GM12892 (cell line): ENCODE results near the gene SH3GLB2.

Experiments used
- DNase-seq: peaks from one replicate; pipeline ENCODE4 v3.0.0; 2011; ENCODE audit not compliant: insufficient read length
- FAIRE-seq: peaks from 2 replicates; lab custom pipeline; 2011; peaks lifted over from hg19 to GRCh38; lab: Jason Lieb, UNC
- POLR2A ChIP-seq: IDR thresholded peaks from 2 replicates; pipeline ENCODE4 v1.6.1; 2011; ENCODE audit warnings: low read depth, low read length, control low read depth
- POLR2AphosphoS5 ChIP-seq: IDR thresholded peaks from 2 replicates; pipeline ENCODE4 v1.6.1; 2011; ENCODE audit warnings: low read depth, low read length, control low read depth
- TAF1 ChIP-seq: IDR thresholded peaks from 2 replicates; pipeline ENCODE4 v1.6.1; 2011; ENCODE audit warnings: low read depth, mild to moderate bottlenecking, control low read depth, low read length, borderline replicate concordance

SH3GLB2 gene

DNA sequence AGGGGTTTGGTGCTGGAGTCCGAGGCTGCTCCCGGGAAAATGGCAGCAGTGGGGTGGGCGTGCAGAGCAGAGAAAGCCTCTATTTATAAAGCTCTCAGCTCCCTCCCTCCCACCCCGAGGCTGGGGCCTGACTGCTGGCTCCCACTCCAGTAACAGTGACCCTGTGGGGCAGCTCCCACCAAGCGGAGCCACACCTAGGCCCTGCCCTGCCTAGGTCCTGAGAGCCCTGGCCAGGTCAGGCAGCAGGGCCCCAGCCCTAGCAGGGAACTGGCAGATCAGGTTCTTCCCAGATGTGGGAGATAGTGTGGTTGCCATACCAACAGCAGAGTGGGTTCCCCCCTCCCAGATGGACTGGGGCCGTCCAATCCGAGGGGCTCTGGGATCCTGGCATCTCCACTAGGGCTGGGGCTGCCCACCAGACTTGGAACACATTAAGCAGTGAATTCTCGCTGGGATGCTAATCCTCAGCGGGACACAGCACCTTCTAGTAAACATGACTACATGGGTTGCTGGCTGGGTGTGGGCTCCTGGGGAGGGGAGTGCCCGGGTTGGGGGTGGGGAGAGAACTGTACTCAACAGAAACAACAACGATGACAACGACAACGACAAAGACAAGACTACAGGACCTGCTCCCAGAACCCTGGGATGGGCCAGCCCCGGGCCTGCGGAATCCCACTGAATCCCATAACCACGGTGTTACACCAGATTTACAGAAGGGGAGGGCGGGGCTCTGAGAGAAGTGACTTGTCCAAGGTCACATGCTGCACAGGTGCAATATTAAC, 1.5 kb downstream of the SH3GLB2 start:
- TF ChIP-seq TAF1, result no peak
- no peak for TF ChIP-seq POLR2A
- TF ChIP-seq POLR2AphosphoS5, result no peak
- DNase-seq, result no peak

DNA sequence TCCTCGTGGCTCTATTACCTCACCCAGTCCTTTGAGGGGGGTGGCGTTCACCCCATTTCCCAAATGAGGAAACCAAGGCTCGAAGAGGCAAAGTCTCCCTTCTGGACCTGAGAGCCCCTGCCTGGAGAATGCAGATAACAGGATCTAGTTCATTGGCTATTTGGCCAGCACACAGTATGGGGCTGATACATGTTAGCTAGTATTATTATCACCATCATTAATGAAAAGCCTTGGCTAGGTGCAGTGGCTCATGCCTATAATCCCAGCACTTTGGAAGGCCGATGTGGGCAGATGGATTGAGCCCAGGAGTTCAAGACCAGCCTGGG, 4.3 kb downstream of the SH3GLB2 start:
- TF ChIP-seq POLR2AphosphoS5 (no peak), POLR2A (no peak), TAF1 (no peak)
- FAIRE-seq (no peak), DNase-seq (no peak)

More for the DNA sequence above, 1.5 kb downstream of the SH3GLB2 start:
- no peak for FAIRE-seq

DNA sequence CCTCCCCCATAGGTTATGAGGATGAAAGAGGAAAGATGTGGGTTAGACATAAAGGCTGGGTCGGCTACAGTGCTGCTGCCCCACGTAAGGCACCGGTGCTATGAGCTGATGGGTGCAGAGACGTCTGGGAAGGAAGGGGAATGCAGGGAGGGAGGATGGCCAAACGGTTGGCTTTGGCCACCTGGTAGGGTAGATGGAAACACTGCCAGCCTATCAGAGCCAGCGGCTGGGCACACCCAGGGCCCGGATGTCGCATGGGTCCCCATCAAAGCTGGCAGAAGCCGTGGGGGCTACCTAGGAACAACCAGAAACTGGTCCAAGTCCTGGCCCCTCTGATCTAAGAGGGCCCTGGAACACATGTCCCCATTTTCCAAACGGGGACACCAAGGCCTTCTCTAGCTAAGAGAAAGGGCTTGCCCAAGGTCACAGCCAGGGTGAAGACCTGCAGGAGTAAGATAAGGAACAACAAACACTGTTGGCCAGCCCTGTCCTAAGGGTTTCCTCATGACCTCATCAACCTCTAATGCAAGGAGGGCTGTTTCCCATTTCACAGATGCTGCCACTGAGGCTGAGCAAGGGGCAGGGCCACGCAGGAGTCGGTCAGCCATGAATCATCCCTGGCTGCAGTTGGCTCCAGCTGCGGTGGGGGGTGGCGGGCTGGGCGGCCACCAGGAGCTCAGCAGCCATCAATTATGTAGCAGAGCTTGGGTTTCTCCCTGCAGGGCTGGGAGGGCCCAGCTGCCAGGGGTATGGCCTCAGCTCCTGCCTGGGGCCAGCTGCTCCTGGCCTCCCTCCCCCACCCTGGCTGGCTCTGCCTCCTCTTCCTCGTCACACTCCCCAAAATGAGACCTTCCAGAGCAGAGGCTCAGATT, 4.9 kb downstream of the SH3GLB2 start:
- DNase-seq (no peak), FAIRE-seq (no peak)
- TF ChIP-seq POLR2A (no peak), TAF1 (no peak), POLR2AphosphoS5 (no peak)

DNA sequence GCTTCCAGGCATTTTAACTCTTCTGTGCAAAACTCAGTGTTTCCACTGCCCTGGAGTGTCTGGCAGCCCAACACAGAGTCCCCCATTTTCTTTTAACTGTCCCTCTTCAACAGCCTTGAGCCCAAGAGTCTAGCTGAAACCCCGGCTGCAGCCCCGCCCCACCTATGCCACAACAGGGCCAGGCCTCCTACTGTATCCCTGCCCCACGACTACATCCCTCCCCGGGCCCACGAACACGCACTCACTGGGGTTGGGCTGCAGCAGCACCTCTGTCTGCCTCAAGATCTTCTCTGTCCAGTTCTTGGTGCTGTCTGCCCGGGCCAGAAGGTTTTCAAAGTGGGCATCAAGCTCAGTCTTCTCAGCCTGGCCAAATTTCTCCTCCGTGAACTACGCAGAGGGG, 6.1 kb downstream of the SH3GLB2 start:
- no peak for FAIRE-seq
- no peak for DNase-seq
- TF ChIP-seq POLR2A, result no peak
- no peak for TF ChIP-seq POLR2AphosphoS5
- no peak for TF ChIP-seq TAF1

DNA sequence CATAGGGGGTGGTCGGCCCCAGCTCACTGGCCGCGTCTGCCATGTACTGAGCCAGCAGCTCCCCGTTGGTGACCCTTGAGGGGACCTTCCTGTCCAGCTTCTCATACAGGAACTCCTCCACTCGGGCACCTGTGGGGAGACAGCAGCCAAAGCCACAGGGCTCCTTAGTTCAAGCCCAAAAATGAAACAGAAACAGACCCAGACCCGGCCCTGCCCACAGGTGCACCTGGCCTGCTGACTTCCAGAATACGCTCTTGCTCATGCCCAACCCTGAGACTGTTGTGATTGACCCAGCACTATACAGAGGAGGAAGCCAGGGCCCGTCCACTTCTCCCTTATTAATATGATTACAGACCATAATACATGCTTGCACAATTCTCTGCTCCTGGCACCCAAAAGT, 7.0 kb downstream of the SH3GLB2 start:
- TF ChIP-seq POLR2A, result no peak
- no peak for TF ChIP-seq POLR2AphosphoS5
- FAIRE-seq (no peak), DNase-seq (peak; percentile 56)

DNA sequence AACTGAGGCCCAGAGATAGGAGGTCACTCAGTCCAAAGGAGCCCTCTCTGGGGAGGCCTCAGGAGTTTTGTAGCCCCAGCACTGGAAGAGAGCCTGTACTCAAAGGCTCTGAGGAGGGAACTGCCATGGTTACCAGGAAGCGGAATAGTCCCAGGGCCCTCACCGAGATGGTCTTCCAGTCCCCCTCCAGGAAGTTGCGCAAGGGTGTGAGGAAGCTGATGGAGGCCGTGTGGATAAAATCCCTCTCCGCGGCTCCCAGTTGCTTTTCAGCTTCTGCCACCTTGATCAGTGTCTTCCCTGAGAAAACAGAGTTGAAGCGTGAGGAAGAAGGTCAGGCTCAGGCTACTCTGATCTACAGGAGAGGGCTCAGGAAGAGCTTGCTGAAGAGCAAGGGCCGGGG, 13.5 kb downstream of the SH3GLB2 start:
- TF ChIP-seq POLR2A (no peak), POLR2AphosphoS5 (no peak), TAF1 (no peak)
- FAIRE-seq (no peak), DNase-seq (no peak)

DNA sequence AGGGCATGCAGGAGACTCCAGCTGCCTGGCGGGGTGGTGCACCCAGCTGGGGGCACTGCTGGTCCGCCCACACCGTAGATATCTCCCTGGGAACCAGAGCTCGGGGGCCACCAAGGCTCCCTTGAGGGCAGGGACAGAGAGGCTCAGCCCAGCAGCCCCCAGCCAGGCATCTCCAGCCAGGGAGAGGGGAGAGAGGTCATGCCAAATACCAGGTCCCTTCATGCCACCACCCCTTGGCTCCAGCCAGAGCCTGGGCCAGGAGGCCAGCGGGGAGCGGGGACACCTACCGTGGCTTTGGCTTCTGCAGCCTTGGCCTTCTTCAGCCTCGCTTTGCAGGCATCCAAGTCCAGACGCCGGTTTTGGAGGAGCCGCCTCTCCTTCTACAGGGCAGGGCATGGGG, 14.0 kb downstream of the SH3GLB2 start:
- no peak for TF ChIP-seq POLR2AphosphoS5
- TF ChIP-seq POLR2A, result no peak
- no peak for TF ChIP-seq TAF1
- DNase-seq (no peak), FAIRE-seq (no peak)

DNA sequence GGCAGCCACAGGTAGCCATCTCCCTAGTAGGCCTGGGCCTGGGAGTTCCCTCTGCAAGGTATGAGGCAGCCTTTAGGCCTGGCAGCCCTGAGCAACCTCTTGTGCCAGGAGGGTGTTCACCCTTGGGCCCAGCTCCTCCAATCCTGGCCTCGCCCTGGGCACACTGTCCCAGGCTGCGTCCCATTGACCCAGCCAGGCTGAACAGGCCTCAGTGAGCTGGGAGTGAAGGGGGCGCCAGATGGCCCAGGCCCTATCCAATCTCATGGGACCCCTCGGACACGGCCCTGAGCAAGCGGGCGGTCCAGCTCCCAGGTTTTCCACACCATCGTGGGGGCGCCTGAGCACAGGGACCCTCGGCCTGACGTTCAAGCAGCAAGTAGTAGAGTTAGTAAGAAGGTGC, 14.5 kb downstream of the SH3GLB2 start:
- FAIRE-seq (no peak), DNase-seq (no peak)
- TF ChIP-seq POLR2A (no peak), TAF1 (no peak), POLR2AphosphoS5 (no peak)

DNA sequence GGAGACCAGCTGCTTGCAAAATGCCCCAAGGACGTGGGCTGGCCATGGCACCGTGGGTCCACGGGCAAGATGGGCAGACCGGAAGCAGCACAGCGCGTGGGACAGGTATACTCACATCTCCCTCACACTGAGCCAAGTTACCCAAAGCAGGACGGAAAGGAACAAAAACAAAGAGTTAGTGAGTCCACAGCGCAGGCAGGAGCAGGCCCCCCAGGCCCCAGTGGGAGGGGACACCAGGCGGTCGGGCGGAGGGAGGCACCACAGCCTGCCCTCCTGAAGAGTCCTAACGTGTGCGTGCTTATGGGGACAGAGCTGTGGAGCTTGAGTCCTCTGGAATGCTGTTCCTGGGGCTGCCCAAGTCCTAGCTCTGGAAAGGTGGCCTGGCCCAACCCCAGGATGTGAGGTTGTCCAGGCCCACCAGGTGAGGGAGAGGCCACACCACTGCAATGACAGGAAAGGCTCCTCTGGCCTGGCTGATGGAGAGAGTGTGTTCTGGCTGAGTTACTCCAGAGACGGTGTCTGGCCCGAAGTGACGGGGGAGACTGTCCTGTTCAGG, 15.2 kb downstream of the SH3GLB2 start:
- FAIRE-seq (no peak), DNase-seq (no peak)
- no peak for TF ChIP-seq POLR2A
- no peak for TF ChIP-seq TAF1
- no peak for TF ChIP-seq POLR2AphosphoS5

DNA sequence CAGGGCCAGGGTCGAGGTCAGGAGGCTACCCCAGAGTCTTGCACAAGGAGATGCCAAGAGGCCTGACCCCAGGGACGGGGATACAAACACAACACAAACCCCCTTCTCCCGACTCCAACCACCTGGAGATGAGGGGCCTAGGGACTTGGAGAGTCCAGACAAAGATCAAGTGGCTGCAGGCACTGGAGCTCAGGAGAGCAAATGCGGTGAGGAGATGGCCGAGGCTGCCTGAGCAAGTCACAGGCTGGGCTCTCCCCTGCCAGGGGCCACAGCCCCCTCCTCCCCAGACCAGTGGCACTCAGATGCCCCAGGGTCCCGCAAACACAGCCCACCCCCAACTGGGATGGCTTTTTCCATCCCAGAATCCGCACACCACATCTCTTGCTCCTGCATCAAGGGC, 15.8 kb downstream of the SH3GLB2 start:
- TF ChIP-seq POLR2AphosphoS5 (no peak), TAF1 (no peak)

DNA sequence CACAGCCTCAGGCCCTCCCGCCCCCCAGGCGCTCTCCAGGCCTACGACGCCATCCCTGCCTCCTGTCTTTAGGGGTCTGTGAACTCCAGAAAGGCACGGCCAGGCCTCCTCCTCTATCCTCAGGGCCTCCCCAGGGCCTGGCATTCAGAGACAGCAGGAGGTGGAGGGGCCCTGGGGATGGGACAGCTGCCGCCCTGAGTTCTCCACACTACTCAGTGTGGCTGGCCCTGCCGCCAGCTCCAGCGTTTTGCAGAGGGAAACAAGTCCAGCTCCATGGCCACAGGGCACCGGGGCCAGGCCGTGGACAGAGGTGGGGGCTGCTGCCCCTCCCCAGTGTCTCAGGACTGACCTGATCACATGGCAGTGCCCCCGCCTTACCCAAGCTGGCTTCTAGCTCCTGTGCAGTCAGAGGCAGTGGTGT, 16.4 kb downstream of the SH3GLB2 start:
- FAIRE-seq (no peak), DNase-seq (no peak)
- TF ChIP-seq POLR2A (no peak), POLR2AphosphoS5 (no peak), TAF1 (no peak)

More for the DNA sequence above, 15.8 kb downstream of the SH3GLB2 start:
- DNase-seq, result no peak
- no peak for FAIRE-seq
